Right lobe of liver (tissue), 4 donors: ENCODE measurements around the gene DOCK6.

Experiments used
- POLR2A ChIP-seq: fragments of 450-650 bp; IDR thresholded peaks from one replicate; pipeline ENCODE4 v1.6.1; 2017; ENCODE audit warnings: antibody characterized with exemption, mild to moderate bottlenecking
- TF ChIP-seq, protein P1 (sequence below), 4 donors: fragments of 200-600 bp in 3 of 4; fragments of 450-650 bp in 1 of 4; IDR thresholded peaks; one replicate each; pipeline versions ENCODE4 v1.5.1 to v1.8.0; 2016 to 2022; ENCODE audit warnings: antibody characterized with exemption in 4 of 4, mild to moderate bottlenecking in 2 of 4
- donor health status: DM: no; HTN: no; CAD: no.
- donor health status: DM: no; HTN: no; CAD: no.
- donor health status: DM: no; HTN: yes; CAD: no.

GRCh38 chr19:11286312-11286974 lies 24.1 kb upstream of the DOCK6 start:
- no peak for TF ChIP-seq POLR2A
- TF ChIP-seq, protein P1, sequence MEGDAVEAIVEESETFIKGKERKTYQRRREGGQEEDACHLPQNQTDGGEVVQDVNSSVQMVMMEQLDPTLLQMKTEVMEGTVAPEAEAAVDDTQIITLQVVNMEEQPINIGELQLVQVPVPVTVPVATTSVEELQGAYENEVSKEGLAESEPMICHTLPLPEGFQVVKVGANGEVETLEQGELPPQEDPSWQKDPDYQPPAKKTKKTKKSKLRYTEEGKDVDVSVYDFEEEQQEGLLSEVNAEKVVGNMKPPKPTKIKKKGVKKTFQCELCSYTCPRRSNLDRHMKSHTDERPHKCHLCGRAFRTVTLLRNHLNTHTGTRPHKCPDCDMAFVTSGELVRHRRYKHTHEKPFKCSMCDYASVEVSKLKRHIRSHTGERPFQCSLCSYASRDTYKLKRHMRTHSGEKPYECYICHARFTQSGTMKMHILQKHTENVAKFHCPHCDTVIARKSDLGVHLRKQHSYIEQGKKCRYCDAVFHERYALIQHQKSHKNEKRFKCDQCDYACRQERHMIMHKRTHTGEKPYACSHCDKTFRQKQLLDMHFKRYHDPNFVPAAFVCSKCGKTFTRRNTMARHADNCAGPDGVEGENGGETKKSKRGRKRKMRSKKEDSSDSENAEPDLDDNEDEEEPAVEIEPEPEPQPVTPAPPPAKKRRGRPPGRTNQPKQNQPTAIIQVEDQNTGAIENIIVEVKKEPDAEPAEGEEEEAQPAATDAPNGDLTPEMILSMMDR (IDR thresholded peaks at IDR 0.05), result peak in 2 of 4 donors; percentile 27 to 32
